SK-N-DZ (cell line): Measurements from ENCODE around the gene IGSF9.
"Not testable (repeated sequence)": the region's sequence is repeated elsewhere in the genome, so short reads cannot be mapped to it uniquely, and the experiment has no call there.

Experiments used
- DNase-seq: peaks from one replicate; pipeline ENCODE4 v3.0.0-alpha.2; 2015; ENCODE audit warnings: low spot score

Gene IGSF9

GRCh38 chr1:159920651-159921050 lies 24.8 kb downstream of the IGSF9 start:
- DNase-seq = no peak

DNA sequence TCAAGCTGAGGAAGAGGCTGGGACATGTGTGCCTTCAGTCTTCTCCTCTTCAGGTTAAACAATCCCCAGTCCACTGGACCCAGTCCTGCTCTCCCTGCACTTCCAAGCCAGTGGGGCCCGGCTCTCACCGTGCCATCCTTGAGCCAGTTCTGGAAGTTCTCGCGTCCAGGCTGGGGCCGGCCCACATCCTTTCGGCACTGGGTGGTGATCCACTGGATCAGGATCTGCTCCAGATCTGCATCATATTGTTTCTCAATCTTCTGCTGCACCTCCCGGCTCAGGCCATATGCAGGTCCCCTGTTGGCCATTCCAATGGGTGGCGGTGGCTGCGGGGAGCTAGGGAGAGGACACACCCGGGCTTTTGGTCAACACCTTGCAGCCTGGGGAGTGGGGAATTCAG lies 25.2 kb downstream of the IGSF9 start:
- no peak for DNase-seq

- DNase-seq = no peak
Measured at GRCh38 chr1:159919236-159919865, 26.1 kb downstream of the IGSF9 start.

- no peak for DNase-seq
Measured at GRCh38 chr1:159918352-159919200, 26.8 kb downstream of the IGSF9 start.

- no peak for DNase-seq
Measured at GRCh38 chr1:159917533-159918351, 27.7 kb downstream of the IGSF9 start.

DNA sequence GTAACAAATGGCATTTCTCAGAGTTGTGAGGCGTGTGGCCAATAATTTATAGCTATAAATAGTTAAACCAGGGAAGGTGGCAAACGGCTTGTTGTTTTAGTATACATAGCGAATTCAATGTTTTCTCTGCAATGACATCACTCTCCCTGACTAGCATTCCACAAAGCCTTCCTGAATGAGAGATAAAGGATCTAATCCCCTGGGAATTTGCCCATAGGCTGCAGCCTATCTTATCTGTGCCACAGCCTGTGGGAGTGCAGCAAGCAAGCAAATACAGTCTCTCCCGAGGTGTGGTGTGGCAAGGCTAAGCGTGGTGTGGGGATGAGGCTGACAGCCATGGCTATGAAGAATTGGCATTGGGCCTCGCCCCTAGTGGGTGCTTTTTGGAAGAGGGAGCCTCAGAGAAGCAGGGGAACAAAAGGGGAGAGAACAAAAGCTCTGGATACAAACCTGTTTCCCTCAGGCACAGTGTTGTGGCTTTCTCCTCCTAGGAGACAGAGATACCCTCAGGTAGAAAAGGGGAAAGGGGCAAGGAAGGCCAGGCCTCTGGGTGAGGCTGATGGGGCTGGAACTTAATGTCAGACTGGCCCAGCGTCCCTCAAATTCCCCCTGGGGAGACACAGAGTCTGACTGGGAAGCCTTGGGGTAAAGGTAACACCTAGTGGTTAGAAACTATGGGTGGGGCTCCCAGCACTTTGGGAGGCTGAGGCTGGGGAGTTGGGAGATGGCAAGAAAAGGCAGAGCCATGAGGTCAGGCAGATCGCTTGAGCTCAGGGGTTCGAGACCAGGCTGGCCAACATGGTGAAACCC lies 29.0 kb downstream of the IGSF9 start:
- peak; percentile 75 for DNase-seq

GRCh38 chr1:159915571-159916241 lies 29.7 kb downstream of the IGSF9 start:
- DNase-seq = no peak

- DNase-seq = no peak
Measured at GRCh38 chr1:159914252-159915018, 31.0 kb downstream of the IGSF9 start.

GRCh38 chr1:159913451-159914192 lies 31.8 kb downstream of the IGSF9 start:
- DNase-seq = no peak

- DNase-seq = no peak
Measured at GRCh38 chr1:159911326-159912070, 33.9 kb downstream of the IGSF9 start.

GRCh38 chr1:159908031-159908940 lies 37.1 kb downstream of the IGSF9 start:
- no peak for DNase-seq

DNA sequence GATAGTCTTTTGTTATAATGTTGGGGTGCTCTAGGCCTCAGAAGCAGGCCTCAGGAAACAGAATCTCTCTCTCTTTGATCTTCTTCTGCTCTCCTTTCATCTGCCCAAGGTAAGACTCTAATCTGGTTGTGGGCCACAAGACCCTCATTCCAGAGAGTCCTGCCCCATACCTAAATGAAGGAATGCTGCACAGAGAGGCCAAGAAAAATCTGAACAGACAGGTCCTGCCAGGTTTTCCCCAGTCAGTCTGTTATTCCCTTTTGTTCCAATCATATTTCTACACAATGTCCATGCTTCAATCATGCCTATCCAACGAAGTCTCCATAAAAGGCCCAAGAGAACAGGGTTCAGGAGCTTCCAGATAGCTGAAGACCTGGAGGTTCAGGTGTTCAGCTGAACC lies 38.5 kb downstream of the IGSF9 start:
- no peak for DNase-seq

- not testable (repeated sequence) for DNase-seq
Measured at GRCh38 chr1:159904036-159904435, 41.4 kb downstream of the IGSF9 start.

GRCh38 chr1:159902541-159902940 lies 42.9 kb downstream of the IGSF9 start:
- DNase-seq = no peak

DNA sequence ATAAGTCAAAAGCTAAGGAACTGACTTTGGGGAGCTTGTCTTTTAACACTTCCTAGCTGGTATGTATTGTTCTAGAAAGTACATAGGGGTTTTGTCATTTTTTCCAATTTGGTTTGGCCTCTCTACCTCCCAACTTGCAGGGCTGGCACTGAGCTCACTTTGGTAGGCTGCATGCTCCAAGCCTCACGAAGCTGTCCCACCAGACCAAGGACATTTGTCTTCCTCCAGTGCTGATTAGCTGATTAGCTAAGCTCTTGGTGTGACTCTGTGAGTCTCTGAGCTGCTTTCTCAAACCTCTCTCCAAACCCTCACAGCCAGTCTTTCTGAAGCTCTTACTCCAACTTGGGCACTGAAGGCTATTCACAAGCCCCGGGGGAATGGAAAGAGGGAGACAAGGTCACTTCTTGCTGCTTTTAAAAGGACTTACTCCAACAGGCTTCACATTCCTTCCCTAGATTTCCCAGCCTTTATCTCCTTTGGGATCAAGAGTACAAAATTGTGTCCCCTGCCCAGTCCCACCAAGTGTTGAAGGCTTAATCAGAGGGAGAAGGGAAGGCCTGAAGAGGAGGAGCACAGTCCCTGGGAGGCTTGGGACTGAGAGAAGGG lies 44.6 kb downstream of the IGSF9 start:
- no peak for DNase-seq

DNA sequence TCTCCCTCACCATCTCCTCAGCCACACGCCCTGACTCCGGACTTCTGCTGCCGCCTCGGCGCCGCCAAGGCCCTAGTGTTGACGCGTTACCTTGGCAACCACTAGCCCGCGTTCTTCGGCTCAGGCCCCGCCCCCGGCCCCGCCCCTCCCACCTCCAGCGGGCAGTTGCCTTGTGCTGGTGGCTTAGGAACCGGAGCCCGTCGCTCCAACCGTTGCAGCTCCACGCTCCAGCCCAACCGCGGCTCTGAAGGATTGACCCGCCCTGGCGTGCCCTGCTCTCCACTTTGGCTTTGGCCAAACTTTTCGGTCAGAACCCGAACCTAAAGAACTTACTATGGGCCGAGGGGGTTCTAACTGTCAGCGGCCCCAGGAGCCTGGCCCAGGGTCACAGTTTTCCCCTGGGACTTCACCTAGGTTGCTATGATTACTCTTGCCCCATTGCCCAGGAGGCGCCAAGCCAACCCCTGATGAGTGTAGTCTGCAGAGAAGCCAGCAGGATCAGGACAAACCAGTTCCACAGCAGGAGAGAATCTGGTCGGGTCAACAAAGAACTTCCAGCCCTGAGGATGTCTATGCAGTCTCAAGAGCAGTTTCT lies 45.2 kb downstream of the IGSF9 start, which contains the start of gene CFAP45:
Gene CFAP45 (minus strand): TSS at position 80 of the 595 bp plus-strand sequence. CDS start 67 bp downstream, at position 13.
- DNase-seq = peak; percentile 86
